ENCODE measurements around the gene SRSF6. TPM values are rescaled to one million over a fixed set of nuclear protein-coding genes. Genes with fewer than 3 reads are reported as not detected.

Gene SRSF6
- polyA plus RNA-seq, 1 donor from 2014 or later, result 225 TPM

DNA sequence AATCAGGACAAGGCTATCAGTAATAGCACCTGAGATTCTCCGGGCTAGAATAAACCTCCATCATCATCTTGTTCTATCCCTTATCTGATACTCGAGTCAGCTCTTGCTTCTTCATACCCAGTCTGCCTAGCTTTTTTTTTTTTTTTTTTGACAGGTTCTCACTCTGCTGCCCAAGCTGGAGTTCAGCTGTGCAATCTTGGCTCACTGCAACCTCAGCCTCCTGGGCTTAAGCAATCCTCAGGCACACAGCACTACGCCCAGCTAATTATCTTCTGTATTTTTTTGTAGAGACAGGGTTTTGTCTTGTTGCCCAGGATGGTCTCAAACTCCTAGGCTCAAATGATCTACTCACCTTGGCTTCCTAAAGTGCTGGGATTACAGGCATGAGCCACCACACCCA is 19.5 kb downstream of the SRSF6 start:
- TF ChIP-seq MXI1 (conservative IDR thresholded peaks at IDR 0.05; ENCODE audit: poor library complexity, severe bottlenecking) (no peak), POLR2AphosphoS5 (IDR thresholded peaks at IDR 0.05) (no peak), RAD21 (conservative IDR thresholded peaks at IDR 0.05) (no peak), EP300 (conservative IDR thresholded peaks at IDR 0.05; ENCODE audit: poor library complexity, severe bottlenecking) (no peak)
- TF ChIP-seq, protein P1, sequence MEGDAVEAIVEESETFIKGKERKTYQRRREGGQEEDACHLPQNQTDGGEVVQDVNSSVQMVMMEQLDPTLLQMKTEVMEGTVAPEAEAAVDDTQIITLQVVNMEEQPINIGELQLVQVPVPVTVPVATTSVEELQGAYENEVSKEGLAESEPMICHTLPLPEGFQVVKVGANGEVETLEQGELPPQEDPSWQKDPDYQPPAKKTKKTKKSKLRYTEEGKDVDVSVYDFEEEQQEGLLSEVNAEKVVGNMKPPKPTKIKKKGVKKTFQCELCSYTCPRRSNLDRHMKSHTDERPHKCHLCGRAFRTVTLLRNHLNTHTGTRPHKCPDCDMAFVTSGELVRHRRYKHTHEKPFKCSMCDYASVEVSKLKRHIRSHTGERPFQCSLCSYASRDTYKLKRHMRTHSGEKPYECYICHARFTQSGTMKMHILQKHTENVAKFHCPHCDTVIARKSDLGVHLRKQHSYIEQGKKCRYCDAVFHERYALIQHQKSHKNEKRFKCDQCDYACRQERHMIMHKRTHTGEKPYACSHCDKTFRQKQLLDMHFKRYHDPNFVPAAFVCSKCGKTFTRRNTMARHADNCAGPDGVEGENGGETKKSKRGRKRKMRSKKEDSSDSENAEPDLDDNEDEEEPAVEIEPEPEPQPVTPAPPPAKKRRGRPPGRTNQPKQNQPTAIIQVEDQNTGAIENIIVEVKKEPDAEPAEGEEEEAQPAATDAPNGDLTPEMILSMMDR (IDR thresholded peaks at IDR 0.05; ENCODE audit: poor library complexity, severe bottlenecking), result no peak
- TF ChIP-seq, protein P2, sequence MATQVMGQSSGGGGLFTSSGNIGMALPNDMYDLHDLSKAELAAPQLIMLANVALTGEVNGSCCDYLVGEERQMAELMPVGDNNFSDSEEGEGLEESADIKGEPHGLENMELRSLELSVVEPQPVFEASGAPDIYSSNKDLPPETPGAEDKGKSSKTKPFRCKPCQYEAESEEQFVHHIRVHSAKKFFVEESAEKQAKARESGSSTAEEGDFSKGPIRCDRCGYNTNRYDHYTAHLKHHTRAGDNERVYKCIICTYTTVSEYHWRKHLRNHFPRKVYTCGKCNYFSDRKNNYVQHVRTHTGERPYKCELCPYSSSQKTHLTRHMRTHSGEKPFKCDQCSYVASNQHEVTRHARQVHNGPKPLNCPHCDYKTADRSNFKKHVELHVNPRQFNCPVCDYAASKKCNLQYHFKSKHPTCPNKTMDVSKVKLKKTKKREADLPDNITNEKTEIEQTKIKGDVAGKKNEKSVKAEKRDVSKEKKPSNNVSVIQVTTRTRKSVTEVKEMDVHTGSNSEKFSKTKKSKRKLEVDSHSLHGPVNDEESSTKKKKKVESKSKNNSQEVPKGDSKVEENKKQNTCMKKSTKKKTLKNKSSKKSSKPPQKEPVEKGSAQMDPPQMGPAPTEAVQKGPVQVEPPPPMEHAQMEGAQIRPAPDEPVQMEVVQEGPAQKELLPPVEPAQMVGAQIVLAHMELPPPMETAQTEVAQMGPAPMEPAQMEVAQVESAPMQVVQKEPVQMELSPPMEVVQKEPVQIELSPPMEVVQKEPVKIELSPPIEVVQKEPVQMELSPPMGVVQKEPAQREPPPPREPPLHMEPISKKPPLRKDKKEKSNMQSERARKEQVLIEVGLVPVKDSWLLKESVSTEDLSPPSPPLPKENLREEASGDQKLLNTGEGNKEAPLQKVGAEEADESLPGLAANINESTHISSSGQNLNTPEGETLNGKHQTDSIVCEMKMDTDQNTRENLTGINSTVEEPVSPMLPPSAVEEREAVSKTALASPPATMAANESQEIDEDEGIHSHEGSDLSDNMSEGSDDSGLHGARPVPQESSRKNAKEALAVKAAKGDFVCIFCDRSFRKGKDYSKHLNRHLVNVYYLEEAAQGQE (IDR thresholded peaks at IDR 0.05; ENCODE audit: borderline replicate concordance), result no peak
- Histone ChIP-seq H4K20me1 (ENCODE audit: insufficient read depth) (no peaks in the 10 kb centered on the region), H3K4me3 (ENCODE audit: low read length) (no peak overlapping the region), H3K9ac (ENCODE audit: low read length) (no peak overlapping the region), H3K36me3 (ENCODE audit: insufficient read depth, low read length) (no peaks in the 10 kb centered on the region), H3K27ac (ENCODE audit: low read length) (no peak overlapping the region), H2AFZ (ENCODE audit: low read depth, low read length) (no peak overlapping the region), H3K9me3 (ENCODE audit: low read length) (no peaks in the 10 kb centered on the region), H3K79me2 (replicated peaks; ENCODE audit: insufficient read depth, low read length) (no peaks in the 10 kb centered on the region), H3K4me2 (ENCODE audit: low read length) (no peak overlapping the region), H3K9me2 (ENCODE audit: insufficient read depth, low read length) (no peaks in the 10 kb centered on the region), H3F3A (ENCODE audit: insufficient read depth, low read length, poor library complexity, severe bottlenecking) (no peaks in the 10 kb centered on the region), H3K27me3 (ENCODE audit: insufficient read depth, low read depth, low read length) (no peaks in the 10 kb centered on the region)

DNA sequence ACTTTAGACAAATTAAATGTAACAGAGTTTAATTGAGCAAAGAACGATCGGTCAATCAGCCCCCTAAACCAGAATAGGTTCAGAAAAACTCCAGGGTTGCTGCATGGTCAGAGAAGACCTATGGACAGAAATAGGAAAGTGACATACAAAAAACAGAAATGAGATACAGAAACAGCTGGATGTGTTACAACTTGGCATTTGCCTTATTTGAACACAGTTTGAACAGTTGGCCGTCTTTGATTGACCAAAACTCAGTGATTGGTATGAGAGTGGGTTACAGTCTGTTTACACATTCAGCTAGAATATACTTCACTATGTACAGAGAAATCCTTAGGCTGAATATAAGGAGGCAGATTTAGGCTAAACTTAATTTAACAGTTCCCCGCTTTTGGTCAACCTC is 19.9 kb downstream of the SRSF6 start:
- Histone ChIP-seq H3F3A (ENCODE audit: insufficient read depth, low read length, poor library complexity, severe bottlenecking) (no peaks in the 10 kb centered on the region), H2AFZ (ENCODE audit: low read depth, low read length) (no peak overlapping the region)

More for the DNA sequence above, 19.9 kb downstream of the SRSF6 start:
- Histone ChIP-seq H3K9me3 (ENCODE audit: low read length) (no peaks in the 10 kb centered on the region), H3K36me3 (ENCODE audit: insufficient read depth, low read length) (no peaks in the 10 kb centered on the region), H3K4me2 (ENCODE audit: low read length) (no peak overlapping the region), H3K27me3 (ENCODE audit: insufficient read depth, low read depth, low read length) (no peaks in the 10 kb centered on the region), H4K20me1 (ENCODE audit: insufficient read depth) (no peaks in the 10 kb centered on the region), H3K9ac (ENCODE audit: low read length) (no peak overlapping the region), H3K27ac (ENCODE audit: low read length) (no peak overlapping the region), H3K9me2 (ENCODE audit: insufficient read depth, low read length) (no peaks in the 10 kb centered on the region), H3K4me3 (ENCODE audit: low read length) (no peak overlapping the region), H3K79me2 (replicated peaks; ENCODE audit: insufficient read depth, low read length) (no peaks in the 10 kb centered on the region)
- no peak for TF ChIP-seq RAD21 (conservative IDR thresholded peaks at IDR 0.05)
- TF ChIP-seq EZH2 (IDR thresholded peaks at IDR 0.05; ENCODE audit: borderline replicate concordance, insufficient read depth, low read length, poor library complexity, severe bottlenecking), result no peak
- TF ChIP-seq SMC3 (conservative IDR thresholded peaks at IDR 0.05; ENCODE audit: poor library complexity), result no peak
- TF ChIP-seq TAF1 (IDR thresholded peaks at IDR 0.05; ENCODE audit: low read depth), result no peak
- TF ChIP-seq, protein P2 (IDR thresholded peaks at IDR 0.05; ENCODE audit: borderline replicate concordance), result no peak
- TF ChIP-seq, protein P1 (IDR thresholded peaks at IDR 0.05; ENCODE audit: poor library complexity, severe bottlenecking), result no peak
- TF ChIP-seq MXI1 (conservative IDR thresholded peaks at IDR 0.05; ENCODE audit: poor library complexity, severe bottlenecking), result no peak
- TF ChIP-seq POLR2AphosphoS5 (IDR thresholded peaks at IDR 0.05), result no peak
- no peak for TF ChIP-seq EP300 (conservative IDR thresholded peaks at IDR 0.05; ENCODE audit: poor library complexity, severe bottlenecking)
